GM20431 (cell line): ENCODE measurements around the gene SLC35F2.
"Not testable (repeated sequence)": the region's sequence is repeated elsewhere in the genome, so short reads cannot be mapped to it uniquely, and the experiment has no call there.

Source experiments
- in situ Hi-C: fragments of 300-500 bp; cut with MseI, MboI; formaldehyde crosslinking; loops from one replicate; pipeline ENCODE4 v1.15.0; 2020; ENCODE audit warnings: low sequenced_read_pairs; ENCODE audit not compliant: unreplicated experiment

SLC35F2 gene

DNA sequence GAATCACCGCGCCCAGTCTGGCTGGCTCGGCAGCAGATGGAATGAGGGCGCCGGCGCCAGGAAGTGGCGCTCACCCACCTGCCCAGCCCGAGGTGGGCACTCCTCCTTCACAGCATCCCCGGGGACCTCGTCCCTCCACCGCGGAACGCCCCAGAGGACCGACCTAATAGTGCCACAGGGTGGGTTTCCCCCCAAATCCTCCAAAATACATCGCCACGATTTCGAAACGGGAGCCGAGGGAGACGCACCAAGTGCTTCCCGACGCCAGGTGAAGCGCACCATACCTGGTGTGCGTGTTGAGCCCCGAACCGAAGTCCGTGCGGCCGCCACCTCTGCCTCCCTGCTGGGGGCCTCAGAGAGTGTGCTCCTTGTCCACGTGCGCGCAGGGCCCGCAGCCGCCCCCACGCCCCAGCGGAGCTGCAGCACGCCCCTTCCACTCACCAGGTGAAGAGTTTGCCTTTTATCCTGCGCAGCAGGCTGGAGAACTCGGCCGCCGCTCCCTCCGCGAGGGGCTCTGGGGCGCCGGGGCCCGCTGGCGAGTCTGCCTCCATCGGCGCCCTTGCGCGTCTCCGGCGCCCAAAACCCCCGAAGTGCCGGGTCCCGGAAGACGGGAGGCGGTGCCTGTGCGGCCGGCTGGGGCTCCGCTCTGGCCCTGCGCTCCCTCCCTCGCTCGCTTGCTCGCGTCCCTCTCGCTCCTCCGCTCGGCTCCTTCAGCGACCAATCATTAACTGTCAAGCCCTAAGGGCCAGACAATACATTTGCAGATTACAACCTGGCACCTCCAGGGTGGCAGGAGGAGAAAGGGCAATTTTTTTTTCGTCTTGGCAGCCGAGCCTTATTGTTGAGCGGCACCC, at the start of gene SLC35F2:
Gene SLC35F2, minus strand, starts transcription at position 571 of the 854 bp plus-strand sequence. Its CDS starts 20 bp downstream, at position 551.
- in situ Hi-C loops = no loop called here

DNA sequence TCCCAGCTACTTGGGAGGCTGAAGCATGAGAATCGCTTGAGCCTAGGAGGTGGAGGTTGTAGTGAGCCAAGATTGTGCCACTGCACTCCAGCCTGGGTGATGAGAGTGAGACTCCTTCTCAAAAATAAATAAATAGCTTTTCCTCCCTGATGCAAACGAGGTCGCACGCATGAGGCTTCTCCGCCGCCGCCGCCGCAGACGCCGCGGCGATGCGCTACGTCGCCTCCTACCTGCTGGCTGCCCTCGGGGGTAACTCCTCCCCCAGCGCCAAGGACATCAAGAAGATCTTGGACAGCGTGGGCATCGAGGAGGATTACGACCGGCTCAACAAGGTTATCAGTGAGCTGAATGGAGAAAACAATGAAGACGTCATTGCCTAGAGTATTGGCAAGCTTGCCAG, 49.6 kb upstream of the SLC35F2 start:
- in situ Hi-C loops = no loop called here

DNA sequence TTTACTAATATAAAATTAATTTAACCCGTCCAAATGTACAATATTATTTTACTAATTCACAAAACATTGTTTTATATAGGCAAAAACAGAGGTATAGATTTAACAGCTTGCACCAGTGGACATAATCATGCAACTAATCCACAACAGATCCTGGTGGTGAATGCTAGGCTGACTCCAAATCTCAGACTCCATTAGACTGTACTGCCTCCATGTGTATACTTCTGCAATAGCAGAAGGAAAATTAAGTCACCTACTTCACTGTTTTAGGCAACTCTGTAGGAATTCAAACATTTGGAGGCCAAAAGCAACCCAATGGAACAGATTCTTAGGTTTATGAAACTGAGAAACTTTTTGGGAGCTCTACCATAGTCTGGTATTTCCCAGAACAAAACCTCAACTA, 39.7 kb upstream of the SLC35F2 start:
- in situ Hi-C loops = no loop called here

- in situ Hi-C loops = no loop called here
Measured at GRCh38 chr11:107882095-107882820, 23.7 kb upstream of the SLC35F2 start.

GRCh38 chr11:107881471-107881870, 22.9 kb upstream of the SLC35F2 start:
- in situ Hi-C loops = not testable (repeated sequence)

DNA sequence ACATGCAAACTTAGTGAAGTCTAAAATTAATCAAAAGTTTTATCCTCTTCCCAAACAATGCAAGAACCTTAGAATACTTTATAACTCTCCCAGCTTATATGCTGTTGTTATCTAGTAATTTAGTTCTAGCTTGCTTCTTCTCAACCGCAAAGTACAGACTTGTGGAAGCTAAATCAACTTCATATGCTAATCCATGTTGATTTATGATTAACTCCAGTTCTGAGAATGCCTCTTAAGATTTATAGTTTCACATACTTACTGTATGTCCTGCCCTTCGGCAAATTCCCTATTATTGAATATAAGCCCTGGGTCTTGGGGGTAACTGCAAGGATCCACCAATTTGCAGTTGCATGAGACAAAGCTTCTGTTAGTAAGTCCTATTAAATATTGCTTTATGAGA, 17.6 kb upstream of the SLC35F2 start:
- in situ Hi-C loops = no loop called here

- in situ Hi-C loops = no loop called here
Measured at GRCh38 chr11:107864591-107864990, 6.0 kb upstream of the SLC35F2 start.

- in situ Hi-C loops = no loop called here
Measured at GRCh38 chr11:107860688-107861087, 2.1 kb upstream of the SLC35F2 start.

GRCh38 chr11:107860240-107860620, 1.6 kb upstream of the SLC35F2 start:
- in situ Hi-C loops = not testable (repeated sequence)

GRCh38 chr11:107859459-107860239, 1.1 kb upstream of the SLC35F2 start:
- in situ Hi-C loops = no loop called here

DNA sequence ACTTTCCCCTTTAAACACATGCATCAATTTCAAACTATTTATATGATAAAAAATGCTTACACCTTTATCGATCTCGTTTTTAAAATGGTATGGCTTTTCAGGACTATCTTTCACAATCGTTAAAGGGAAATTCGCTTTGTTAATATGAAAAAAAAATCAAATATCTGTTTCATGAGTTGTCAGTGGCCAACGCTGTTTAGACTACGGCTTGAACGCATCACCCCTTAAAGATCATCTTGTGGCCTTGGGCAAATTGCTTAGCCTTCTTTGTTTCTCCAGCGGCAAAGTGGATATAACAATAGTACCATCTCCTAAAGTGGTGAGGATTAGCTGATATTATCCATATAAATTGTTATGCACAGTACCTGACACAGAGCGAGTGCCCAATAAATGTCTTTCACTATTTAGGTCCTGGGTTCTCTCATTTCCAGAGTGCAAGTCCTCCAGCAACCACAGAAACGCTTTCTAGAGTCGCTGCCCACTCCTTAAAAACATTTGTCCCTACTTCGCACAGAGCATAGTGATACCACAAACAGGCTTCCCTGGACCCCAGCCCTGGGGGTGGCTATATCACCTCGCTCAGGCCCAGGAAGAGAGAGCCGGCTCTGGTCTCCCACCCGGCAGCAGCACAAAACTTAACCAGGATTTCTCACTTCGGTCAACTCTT, 904 bp downstream of the SLC35F2 start:
- in situ Hi-C loops = no loop called here

- in situ Hi-C loops = no loop called here
Measured at GRCh38 chr11:107856981-107857517, 1.5 kb downstream of the SLC35F2 start.

DNA sequence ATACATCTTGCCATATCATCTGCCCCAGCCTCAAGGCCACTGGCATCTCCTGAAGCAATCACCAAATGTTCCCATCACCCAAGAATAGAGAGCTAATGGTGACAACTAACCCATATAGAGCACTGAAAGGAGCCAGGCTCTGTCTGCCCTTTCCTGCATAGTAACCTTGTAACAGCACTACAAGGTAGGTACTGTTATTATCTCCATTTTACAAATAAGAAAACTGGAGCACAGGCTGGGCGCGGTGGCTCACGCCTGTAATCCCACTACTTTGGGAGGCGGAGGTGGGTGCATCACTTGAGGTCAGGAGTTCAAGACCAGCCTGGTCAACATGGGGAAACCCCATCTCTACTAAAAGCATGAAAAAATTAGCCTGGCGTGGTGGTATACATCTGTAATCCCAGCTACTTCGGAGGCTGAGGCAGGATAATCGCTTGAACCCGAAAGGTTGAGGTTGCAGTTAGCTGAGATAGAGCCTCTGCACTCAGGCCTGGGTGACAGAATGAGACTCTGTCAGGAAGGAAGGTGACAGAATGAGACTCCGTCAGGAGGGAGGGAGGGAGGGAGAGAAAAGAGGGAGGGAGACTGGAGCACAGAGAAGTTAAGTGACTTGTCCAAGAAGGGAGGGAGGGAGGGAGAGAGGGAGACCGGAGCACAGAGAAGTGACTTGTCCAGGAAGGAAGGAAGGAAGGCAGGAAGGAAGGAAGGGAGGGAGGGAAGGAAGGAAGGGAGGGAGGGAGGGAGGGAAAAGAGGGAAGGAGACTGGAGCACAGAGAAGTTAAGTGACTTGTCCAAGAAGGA, 2.2 kb downstream of the SLC35F2 start:
- in situ Hi-C loops = no loop called here

DNA sequence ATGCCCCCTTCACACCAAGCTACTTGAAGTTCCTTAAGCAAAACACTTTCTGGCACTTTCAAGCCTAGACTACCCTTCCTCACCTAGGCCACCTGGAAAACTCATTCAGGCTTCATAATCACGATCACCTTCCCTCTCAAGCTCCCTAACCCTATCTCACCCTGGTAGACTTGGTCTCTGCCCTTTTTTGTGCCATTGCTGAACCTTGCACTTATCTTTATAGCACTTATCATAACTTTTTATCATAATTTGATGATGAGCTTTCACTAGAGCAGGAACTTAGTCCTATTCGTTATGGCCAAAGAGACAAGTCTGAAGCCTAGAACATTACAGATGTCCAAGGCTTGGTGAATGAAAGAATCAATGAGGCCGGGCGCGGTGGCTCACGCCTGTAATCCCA, 5.5 kb downstream of the SLC35F2 start:
- in situ Hi-C loops = no loop called here

DNA sequence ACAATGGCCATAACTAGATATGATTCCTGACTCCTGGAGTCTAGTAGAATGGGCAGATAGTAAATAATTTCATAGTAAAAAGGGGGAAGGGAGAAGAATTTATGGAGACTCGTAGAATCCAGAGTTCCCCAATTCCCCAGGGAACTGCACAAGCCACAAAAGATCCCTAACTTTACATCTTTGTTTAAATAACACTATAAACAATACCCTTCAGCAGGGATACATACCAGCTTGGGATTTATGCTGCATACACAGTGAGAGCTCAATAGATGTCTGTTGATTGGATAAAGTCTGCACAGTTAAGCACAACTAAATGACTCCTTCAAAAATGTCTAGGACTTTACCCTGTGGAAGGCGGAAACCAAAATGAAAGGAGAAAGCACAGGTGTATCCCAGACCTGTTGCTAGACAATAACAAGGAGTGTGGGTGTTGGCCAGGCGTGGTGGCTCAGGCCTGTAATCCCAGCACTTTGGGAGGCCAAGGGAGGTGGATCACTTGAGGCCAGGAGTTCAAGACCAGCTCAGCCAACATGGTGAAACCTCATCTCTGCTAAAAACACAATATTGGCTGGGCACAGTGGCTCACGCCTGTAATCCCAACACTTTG, 6.8 kb downstream of the SLC35F2 start:
- in situ Hi-C loops = no loop called here

GRCh38 chr11:107849790-107850189, 8.8 kb downstream of the SLC35F2 start:
- in situ Hi-C loops = no loop called here

- in situ Hi-C loops = no loop called here
Measured at GRCh38 chr11:107848345-107848744, 10.2 kb downstream of the SLC35F2 start.

GRCh38 chr11:107847184-107847583, 11.4 kb downstream of the SLC35F2 start:
- in situ Hi-C loops = no loop called here

GRCh38 chr11:107844041-107844440, 14.5 kb downstream of the SLC35F2 start:
- in situ Hi-C loops = no loop called here
